HCT116 (cell line): ENCODE measurements around the gene MORN1. TPM values are rescaled to one million over a fixed set of nuclear protein-coding genes. Genes with fewer than 3 reads are reported as not detected.

Experiments used
- ATAC-seq: fragments of 200-7000 bp; cut with Tn5 transposase; 2 replicates; pipeline ENCODE4 v1.9.1; 2020; ENCODE audit warnings: mild to moderate bottlenecking, moderate library complexity
- BruUV-seq: library from RNA; stranded (reverse); fragments of 400-500 nt; replicated peaks from 2 replicates; lab custom pipeline; 2021; lab: Mats Ljungman, UMichigan
- CTCF ChIA-PET: fragments of 300-600 bp; sonication (Branson Sonifier 250); formaldehyde crosslinking; loops from one replicate; lab custom pipeline; 2021; ENCODE audit warnings: antibody characterized with exemption; lab: Charles Lee
- POLR2A ChIA-PET: fragments of 300-600, 350-600 bp; sonication (Branson Sonifier 250); formaldehyde crosslinking; loops from one replicate; lab custom pipeline; 2021; ENCODE audit warnings: antibody characterized with exemption; lab: Charles Lee
- RAD21 ChIA-PET, 2 experiments: fragments of 300-600 bp; sonication (Branson Sonifier 250); formaldehyde crosslinking; loops; one replicate each; lab custom pipeline; 2023; ENCODE audit warnings: low total read pairs in 2 of 2; ENCODE audit not compliant: uncharacterized antibody in 2 of 2, unreplicated experiment in 2 of 2, low non-redundant PET in 1 of 2; lab: Charles Lee
- DNase-seq: peaks from one replicate; pipeline ENCODE4 v3.0.0-alpha.2; 2010; ENCODE audit warnings: low read depth, low spot score
- H2AFZ ChIP-seq: fragments of 200-600 bp; shearing (Covaris generic), sonication (generic); 2 replicates; pipeline ENCODE4 v1.6.1; 2017; ENCODE audit warnings: low read depth, mixed run types, mixed read lengths, antibody characterized with exemption, low read length; ENCODE audit not compliant: poor library complexity, severe bottlenecking
- H3K27ac ChIP-seq: 2 replicates; pipeline ENCODE4 v1.5.1; 2012; ENCODE audit warnings: low read depth, low read length
- H3K27me3 ChIP-seq: fragments of 200-600 bp; sonication (generic); 2 replicates; pipeline ENCODE4 v1.6.1; 2016; ENCODE audit warnings: mixed run types, low read length, mixed read lengths; ENCODE audit not compliant: insufficient read depth
- H3K36me3 ChIP-seq, 2 experiments: fragments of 200-500 bp in 1 of 2; fragments of 200-600 bp in 1 of 2; sonication (Bioruptor generic) in 1 of 2; sonication (generic) in 1 of 2; 2 replicates each; pipeline versions ENCODE4 v1.5.1 to v1.6.1; 2014 to 2016; ENCODE audit warnings: low read length in 2 of 2, inconsistent platforms in 1 of 2, mixed read lengths in 1 of 2, mixed run types in 1 of 2; ENCODE audit not compliant: insufficient read depth in 2 of 2, control insufficient read depth in 1 of 2
- H3K4me1 ChIP-seq, 2 experiments: fragments of 200-600 bp in 1 of 2; sonication (generic) in 1 of 2; 2 replicates each; pipeline versions ENCODE4 v1.5.1 to v1.6.1; 2012 to 2017; ENCODE audit warnings: low read length in 2 of 2, inconsistent platforms in 1 of 2, mild to moderate bottlenecking in 1 of 2, mixed read lengths in 1 of 2, mixed run types in 1 of 2, moderate library complexity in 1 of 2; ENCODE audit not compliant: insufficient read depth in 2 of 2, control insufficient read depth in 1 of 2
- H3K4me2 ChIP-seq: fragments of 200-600 bp; sonication (generic); 2 replicates; pipeline ENCODE4 v1.6.1; 2017; ENCODE audit warnings: mixed run types, low read length, mixed read lengths
- H3K4me3 ChIP-seq, 2 experiments: fragments of 200-600 bp in 1 of 2; sonication (generic) in 1 of 2; replicated peaks in 1 of 2; 2 replicates each; pipeline ENCODE4 v1.5.1; 2011 to 2016; ENCODE audit warnings: low read length in 2 of 2, control low read depth in 1 of 2, low read depth in 1 of 2, mild to moderate bottlenecking in 1 of 2, mixed read lengths in 1 of 2, mixed run types in 1 of 2
- H3K79me2 ChIP-seq: fragments of 200-600 bp; sonication (generic); 2 replicates; pipeline ENCODE4 v1.6.1; 2017; ENCODE audit warnings: mild to moderate bottlenecking, mixed run types, low read length, moderate library complexity, mixed read lengths; ENCODE audit not compliant: insufficient read depth
- H3K9ac ChIP-seq: fragments of 200-600 bp; sonication (generic); 2 replicates; pipeline ENCODE4 v1.6.1; 2016; ENCODE audit warnings: low read length, mixed read lengths
- H3K9me2 ChIP-seq: fragments of 200-600 bp; sonication (generic), shearing (Covaris generic); 2 replicates; pipeline ENCODE4 v1.6.1; 2017; ENCODE audit warnings: mixed run types, mild to moderate bottlenecking, moderate library complexity; ENCODE audit not compliant: insufficient read depth
- H3K9me3 ChIP-seq, 2 experiments: fragments of 200-500 bp in 1 of 2; fragments of 200-600 bp in 1 of 2; sonication (Bioruptor generic) in 1 of 2; sonication (generic) in 1 of 2; 2 replicates each; pipeline ENCODE4 v1.6.1; 2014 to 2017; ENCODE audit warnings: low read length in 2 of 2, mixed read lengths in 2 of 2, inconsistent platforms in 1 of 2, low read depth in 1 of 2, mild to moderate bottlenecking in 1 of 2, mixed run types in 1 of 2, moderate library complexity in 1 of 2; ENCODE audit not compliant: control insufficient read depth in 1 of 2, insufficient read depth in 1 of 2
- H4K20me1 ChIP-seq: fragments of 200-600 bp; sonication (generic), shearing (Covaris generic); 2 replicates; pipeline ENCODE4 v1.6.1; 2017; ENCODE audit warnings: mixed run types, mild to moderate bottlenecking, moderate library complexity; ENCODE audit not compliant: insufficient read depth
- ATF3 ChIP-seq: IDR thresholded peaks from 2 replicates; pipeline ENCODE4 v1.6.1; 2012
- CBX3 ChIP-seq: IDR thresholded peaks from 2 replicates; pipeline ENCODE4 v1.6.1; 2012; ENCODE audit warnings: low read depth
- CEBPB ChIP-seq: IDR thresholded peaks from 2 replicates; pipeline ENCODE4 v1.6.1; 2012; ENCODE audit warnings: low read depth
- CTCF ChIP-seq, 3 experiments: fragments of 200-600 bp in 1 of 3; sonication (generic) in 1 of 3; IDR thresholded peaks in 2 of 3; conservative IDR thresholded peaks in 1 of 3; 2 replicates each; pipeline ENCODE4 v1.5.1; 2012 to 2017; ENCODE audit warnings: low read depth in 2 of 3, low read length in 2 of 3, antibody characterized with exemption in 1 of 3, borderline replicate concordance in 1 of 3, control low read depth in 1 of 3, mild to moderate bottlenecking in 1 of 3, mixed read lengths in 1 of 3, mixed run types in 1 of 3, moderate library complexity in 1 of 3; ENCODE audit not compliant: insufficient read depth in 1 of 3
- ELF1 ChIP-seq: IDR thresholded peaks from 2 replicates; pipeline ENCODE4 v1.6.1; 2012; ENCODE audit warnings: low read depth, borderline replicate concordance
- EZH2 ChIP-seq: fragments of 200-600 bp; sonication (generic); IDR thresholded peaks from 2 replicates; pipeline ENCODE4 v1.6.1; 2017; ENCODE audit warnings: antibody characterized with exemption, mixed run types
- EZH2phosphoT487 ChIP-seq: fragments of 200-600 bp; IDR thresholded peaks from 2 replicates; pipeline ENCODE4 v1.6.1; 2018; ENCODE audit warnings: antibody characterized with exemption, borderline replicate concordance
- FOSL1 ChIP-seq: IDR thresholded peaks from 2 replicates; pipeline ENCODE4 v1.6.1; 2012; ENCODE audit warnings: low read depth
- JUND ChIP-seq: IDR thresholded peaks from 2 replicates; pipeline ENCODE4 v1.6.1; 2012
- POLR2A ChIP-seq: IDR thresholded peaks from 2 replicates; pipeline ENCODE4 v1.7.0; 2011; ENCODE audit warnings: borderline replicate concordance; ENCODE audit not compliant: insufficient read depth, insufficient read length; ENCODE audit errors: extremely low read depth
- POLR2AphosphoS5 ChIP-seq: IDR thresholded peaks from 2 replicates; pipeline ENCODE4 v1.6.1; 2011; ENCODE audit warnings: mild to moderate bottlenecking, low read depth, low read length, moderate library complexity
- RAD21 ChIP-seq: IDR thresholded peaks from 2 replicates; pipeline ENCODE4 v1.6.1; 2012; ENCODE audit warnings: low read depth, mild to moderate bottlenecking
- SIN3A ChIP-seq: IDR thresholded peaks from 2 replicates; pipeline ENCODE4 v1.6.1; 2012; ENCODE audit warnings: low read depth
- SRF ChIP-seq: IDR thresholded peaks from 2 replicates; pipeline ENCODE4 v1.6.1; 2012; ENCODE audit warnings: low read depth
- TCF7L2 ChIP-seq: IDR thresholded peaks from 2 replicates; pipeline ENCODE4 v1.7.0; 2011; ENCODE audit warnings: borderline replicate concordance, inconsistent platforms; ENCODE audit not compliant: insufficient read depth, insufficient read length; ENCODE audit errors: extremely low read depth
- YY1 ChIP-seq: IDR thresholded peaks from 2 replicates; pipeline ENCODE4 v1.6.1; 2011; ENCODE audit warnings: low read length, low read depth, moderate library complexity, mild to moderate bottlenecking; ENCODE audit not compliant: insufficient replicate concordance; ENCODE audit errors: extremely low read depth
- intact Hi-C: fragments of 100-400 bp; cut with micrococcal nuclease; formaldehyde crosslinking; loops from 2 replicates; pipeline ENCODE4 v1.10.0; 2022
- total RNA-seq: library from RNA; stranded (reverse); gene quantifications from one replicate; pipeline ENCODE4 v1.2.1, GENCODE V29; 2021; ENCODE audit not compliant: unreplicated experiment
- TF ChIP-seq, protein P1 (sequence below): IDR thresholded peaks from 2 replicates; pipeline ENCODE4 v1.6.1; 2012

MORN1 gene
- total RNA-seq, 1 experiment from 2014 or later, result 21.4 TPM

- no peaks in the 10 kb centered on the region for H3K27me3 ChIP-seq
- CTCF ChIA-PET, result no interaction called here
- H3K9me3 ChIP-seq, result no peaks in the 10 kb centered on the region
- H3K4me2 ChIP-seq, result no peak overlapping the region
- ATAC-seq, result no peak
- DNase-seq, result no peak
- peaks cover 93% of the 10 kb centered on the region for H3K79me2 ChIP-seq
- intact Hi-C loops, result no loop called here
- no peak overlapping the region for H3K27ac ChIP-seq
- H2AFZ ChIP-seq, result no peak overlapping the region
- TF ChIP-seq ATF3, result no peak
- no peak for TF ChIP-seq ELF1
- no peak for TF ChIP-seq FOSL1
- no peak for TF ChIP-seq EZH2phosphoT487
- TF ChIP-seq CBX3, result no peak
- TF ChIP-seq POLR2A, result no peak
- no peak for TF ChIP-seq POLR2AphosphoS5
- TF ChIP-seq CEBPB, result no peak
- no peak for TF ChIP-seq SIN3A
- no peak for TF ChIP-seq YY1
- TF ChIP-seq JUND, result no peak
- TF ChIP-seq, protein P1, sequence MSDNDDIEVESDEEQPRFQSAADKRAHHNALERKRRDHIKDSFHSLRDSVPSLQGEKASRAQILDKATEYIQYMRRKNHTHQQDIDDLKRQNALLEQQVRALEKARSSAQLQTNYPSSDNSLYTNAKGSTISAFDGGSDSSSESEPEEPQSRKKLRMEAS, result no peak
- TF ChIP-seq EZH2, result no peak
- TF ChIP-seq RAD21, result no peak
- no peak for TF ChIP-seq SRF
- TF ChIP-seq CTCF (IDR thresholded peaks at IDR 0.05 in 2 of 3, conservative IDR thresholded peaks at IDR 0.05 in 1 of 3; ENCODE audit: borderline replicate concordance in 1 of 3, insufficient read depth in 1 of 3, low read depth in 2 of 3, low read length in 2 of 3), result no peak
- TF ChIP-seq TCF7L2, result no peak
- H3K4me1 ChIP-seq, result no peaks in the 10 kb centered on the region
- no peak overlapping the region for H3K9ac ChIP-seq
- POLR2A ChIA-PET, result no interaction called here
- no TSS peak for BruUV-seq
- no peak overlapping the region for H3K4me3 ChIP-seq
- H3K36me3 ChIP-seq, result no peaks in the 10 kb centered on the region
- RAD21 ChIA-PET, result no interaction called here
- no peaks in the 10 kb centered on the region for H3K9me2 ChIP-seq
- peaks cover 5% of the 10 kb centered on the region; the same call in 1 of the 2 replicates for H4K20me1 ChIP-seq
These were observed 104.4 kb downstream of the MORN1 start for GRCh38 chr1:2286923-2287322.
